LNCAP (cell line): ENCODE results near the gene CROCC.

Source experiments
- TF ChIP-seq, protein P1 (sequence below): fragments of 450-650 bp; IDR thresholded peaks from 2 replicates; pipeline ENCODE4 v1.5.1; 2017; ENCODE audit warnings: mild to moderate bottlenecking

The CROCC gene

DNA sequence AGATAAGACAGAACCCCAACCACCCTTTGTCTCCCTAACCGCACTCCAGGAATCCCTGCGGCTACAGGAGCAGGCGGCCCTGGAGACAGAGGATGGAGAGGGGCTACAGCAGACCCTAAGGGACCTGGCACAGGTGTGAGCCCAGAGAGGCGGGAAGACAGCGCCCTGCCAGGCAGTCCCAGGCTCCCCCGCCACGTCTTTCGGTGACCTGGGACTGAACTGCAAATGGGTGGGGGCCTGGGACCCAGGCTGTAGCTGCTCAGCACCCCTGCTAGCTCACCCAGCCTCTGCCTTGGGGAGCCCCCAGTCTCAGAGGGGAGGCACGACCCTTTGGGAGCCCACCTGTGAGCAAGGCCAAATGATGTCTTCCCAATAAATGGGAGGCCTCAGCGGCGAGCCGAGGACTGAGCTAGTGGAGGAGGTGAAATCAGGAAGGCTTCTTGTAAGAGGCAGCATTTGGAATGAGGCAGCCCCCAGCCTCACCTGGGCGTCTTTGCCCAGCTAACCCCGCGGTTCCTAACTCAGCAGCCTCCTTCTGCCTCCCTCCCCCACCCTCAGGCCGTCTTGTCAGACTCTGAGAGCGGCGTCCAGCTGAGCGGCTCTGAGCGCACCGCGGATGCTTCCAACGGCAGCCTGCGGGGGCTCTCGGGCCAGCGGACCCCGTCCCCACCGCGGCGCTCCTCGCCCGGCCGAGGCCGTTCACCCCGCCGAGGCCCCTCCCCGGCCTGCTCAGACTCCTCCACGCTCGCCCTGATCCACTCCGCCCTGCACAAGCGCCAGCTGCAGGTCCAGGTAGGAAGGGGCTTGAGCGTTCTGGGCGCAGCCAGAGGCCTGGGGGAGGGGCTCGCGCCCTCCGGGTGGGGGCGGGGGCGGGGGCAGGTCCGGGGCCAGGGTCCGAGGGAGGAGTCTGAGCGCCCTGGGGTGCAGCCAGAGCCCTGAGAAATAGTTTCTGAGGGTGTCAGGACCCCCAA is 16.9 kb downstream of the CROCC start:
- TF ChIP-seq, protein P1, sequence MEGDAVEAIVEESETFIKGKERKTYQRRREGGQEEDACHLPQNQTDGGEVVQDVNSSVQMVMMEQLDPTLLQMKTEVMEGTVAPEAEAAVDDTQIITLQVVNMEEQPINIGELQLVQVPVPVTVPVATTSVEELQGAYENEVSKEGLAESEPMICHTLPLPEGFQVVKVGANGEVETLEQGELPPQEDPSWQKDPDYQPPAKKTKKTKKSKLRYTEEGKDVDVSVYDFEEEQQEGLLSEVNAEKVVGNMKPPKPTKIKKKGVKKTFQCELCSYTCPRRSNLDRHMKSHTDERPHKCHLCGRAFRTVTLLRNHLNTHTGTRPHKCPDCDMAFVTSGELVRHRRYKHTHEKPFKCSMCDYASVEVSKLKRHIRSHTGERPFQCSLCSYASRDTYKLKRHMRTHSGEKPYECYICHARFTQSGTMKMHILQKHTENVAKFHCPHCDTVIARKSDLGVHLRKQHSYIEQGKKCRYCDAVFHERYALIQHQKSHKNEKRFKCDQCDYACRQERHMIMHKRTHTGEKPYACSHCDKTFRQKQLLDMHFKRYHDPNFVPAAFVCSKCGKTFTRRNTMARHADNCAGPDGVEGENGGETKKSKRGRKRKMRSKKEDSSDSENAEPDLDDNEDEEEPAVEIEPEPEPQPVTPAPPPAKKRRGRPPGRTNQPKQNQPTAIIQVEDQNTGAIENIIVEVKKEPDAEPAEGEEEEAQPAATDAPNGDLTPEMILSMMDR: no peak

DNA sequence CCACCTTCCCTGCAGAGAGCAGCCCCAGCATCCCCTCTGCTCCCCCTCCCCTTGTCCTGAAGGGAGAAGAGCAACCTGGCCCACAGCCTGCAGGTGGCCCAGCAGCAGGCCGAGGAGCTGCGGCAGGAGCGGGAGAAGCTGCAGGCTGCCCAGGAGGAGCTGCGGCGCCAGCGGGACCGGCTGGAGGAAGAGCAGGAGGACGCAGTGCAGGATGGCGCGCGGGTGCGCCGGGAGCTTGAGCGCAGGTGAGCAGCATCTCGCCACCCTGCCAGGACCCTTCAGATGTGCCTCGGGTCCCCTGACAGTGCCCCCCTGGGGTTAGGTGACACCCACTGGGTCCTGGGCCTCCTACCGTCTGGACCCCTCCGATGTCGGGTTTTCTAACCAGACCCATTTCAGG is 22.3 kb downstream of the CROCC start:
- TF ChIP-seq, protein P1: no peak

DNA sequence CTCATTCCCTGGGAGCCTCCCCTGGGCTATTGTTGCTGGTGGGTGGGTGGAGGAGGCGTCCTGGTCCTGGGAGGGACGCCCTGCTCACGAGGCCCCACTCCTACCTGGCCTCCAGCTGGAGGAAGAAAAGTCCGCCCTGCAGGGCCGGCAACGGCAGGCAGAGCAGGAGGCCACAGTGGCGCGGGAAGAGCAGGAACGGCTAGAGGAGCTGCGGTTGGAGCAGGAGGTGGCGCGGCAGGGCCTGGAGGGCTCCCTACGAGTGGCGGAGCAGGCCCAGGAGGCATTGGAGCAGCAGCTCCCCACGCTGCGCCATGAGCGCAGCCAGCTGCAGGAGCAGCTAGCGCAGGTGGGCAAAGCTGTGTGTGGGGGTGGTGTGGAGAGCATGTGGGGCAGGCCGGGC is 24.9 kb downstream of the CROCC start:
- TF ChIP-seq, protein P1: no peak

DNA sequence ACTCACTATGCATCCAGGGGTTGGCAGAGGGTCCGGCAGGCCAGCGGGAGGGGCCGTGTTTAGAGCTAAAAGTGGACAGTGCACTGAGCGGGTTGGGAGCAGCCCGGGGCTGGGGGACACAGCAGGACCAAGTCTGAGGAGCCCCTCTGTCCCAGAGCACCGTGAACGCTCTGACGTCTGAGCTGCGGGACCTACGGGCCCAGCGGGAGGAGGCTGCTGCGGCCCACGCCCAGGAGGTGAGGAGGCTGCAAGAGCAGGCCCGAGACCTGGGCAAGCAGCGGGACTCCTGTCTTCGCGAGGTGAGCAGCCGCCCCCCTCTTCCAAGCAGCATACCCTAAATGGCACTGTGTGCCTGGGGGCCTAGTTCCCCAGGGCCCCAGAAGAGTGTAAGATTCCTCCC is 32.8 kb downstream of the CROCC start:
- TF ChIP-seq, protein P1: no peak

DNA sequence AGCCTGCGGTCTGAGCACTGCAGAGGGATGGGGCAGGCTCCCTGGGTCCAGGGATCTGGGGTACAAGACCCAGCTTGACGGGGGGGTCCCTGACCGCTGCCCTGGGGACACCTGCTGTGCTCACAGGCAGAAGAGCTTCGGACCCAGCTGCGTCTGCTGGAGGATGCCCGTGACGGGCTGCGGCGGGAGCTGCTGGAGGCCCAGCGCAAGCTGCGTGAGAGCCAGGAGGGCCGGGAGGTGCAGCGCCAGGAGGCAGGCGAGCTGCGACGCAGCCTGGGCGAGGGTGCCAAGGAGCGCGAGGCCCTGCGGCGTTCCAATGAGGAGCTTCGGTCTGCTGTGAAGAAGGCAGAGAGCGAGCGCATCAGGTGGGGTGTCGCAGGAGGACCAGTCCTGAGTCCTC is 33.5 kb downstream of the CROCC start:
- TF ChIP-seq, protein P1: no peak

DNA sequence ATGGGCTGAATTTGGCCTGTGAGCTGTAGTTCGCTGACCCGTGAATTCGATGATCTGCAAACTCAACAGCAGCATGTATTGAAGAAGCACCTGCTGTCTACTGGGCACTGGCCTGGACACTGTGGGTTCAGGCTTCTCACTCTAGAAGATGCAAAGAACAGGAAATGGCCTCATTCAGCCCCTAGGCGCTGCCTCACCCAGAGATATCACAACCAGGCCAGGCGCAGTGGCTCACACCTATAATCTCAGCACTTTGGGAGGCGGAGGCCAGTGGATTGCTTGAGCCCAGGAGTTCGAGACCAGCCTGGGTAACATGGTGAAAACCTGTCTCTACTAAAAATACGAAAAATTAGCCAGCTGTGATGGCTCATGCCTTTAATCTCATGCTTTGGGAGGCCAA is 35.0 kb downstream of the CROCC start:
- TF ChIP-seq, protein P1: no peak

DNA sequence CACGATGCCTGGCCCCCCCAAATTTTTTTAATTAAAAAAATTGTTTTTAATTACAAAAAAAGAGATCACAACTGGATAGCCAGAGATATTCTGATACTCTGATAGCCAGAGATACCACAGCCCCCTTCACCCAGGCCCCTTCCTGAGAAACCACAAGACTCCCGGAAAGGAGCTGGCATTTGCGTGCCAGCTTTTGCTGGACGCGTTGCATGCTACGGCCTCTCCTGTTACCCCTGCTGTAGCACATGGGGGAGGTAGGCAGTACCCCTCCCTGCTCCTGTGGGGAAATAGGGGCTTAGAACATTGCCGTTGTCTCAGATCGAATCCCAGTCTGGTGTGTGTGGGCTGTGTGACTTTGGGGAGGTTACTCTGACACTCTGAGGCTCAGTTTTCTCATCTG is 36.0 kb downstream of the CROCC start:
- TF ChIP-seq, protein P1: no peak
